Cerebellar nuclear complex (tissue), 1 donor: ENCODE data around the gene PLXND1.

Source experiments
- DNase-seq, 2 experiments: peaks; one replicate each; lab custom pipeline; 2025; lab: John Stamatoyannopoulos, UW

Gene PLXND1

GRCh38 chr3:129628169-129628522 is 21.7 kb upstream of the PLXND1 start:
- no peak for DNase-seq

- DNase-seq, result peak in 1 of 2 experiments; percentile 34
Measured at GRCh38 chr3:129627350-129628168, 21.1 kb upstream of the PLXND1 start.

GRCh38 chr3:129626744-129627349 is 20.4 kb upstream of the PLXND1 start:
- no peak for DNase-seq

GRCh38 chr3:129625072-129625874 is 18.8 kb upstream of the PLXND1 start:
- DNase-seq, result no peak

- no peak for DNase-seq
Measured at GRCh38 chr3:129624347-129625071, 18.0 kb upstream of the PLXND1 start.

- DNase-seq, result no peak
Measured at GRCh38 chr3:129623447-129624118, 17.1 kb upstream of the PLXND1 start.

GRCh38 chr3:129622933-129623332 is 16.5 kb upstream of the PLXND1 start:
- no peak for DNase-seq

GRCh38 chr3:129622226-129622874 is 15.9 kb upstream of the PLXND1 start:
- no peak for DNase-seq

- no peak for DNase-seq
Measured at GRCh38 chr3:129621626-129622225, 15.2 kb upstream of the PLXND1 start.

GRCh38 chr3:129620828-129621559 is 14.5 kb upstream of the PLXND1 start:
- no peak for DNase-seq

GRCh38 chr3:129619726-129620162 is 13.3 kb upstream of the PLXND1 start:
- DNase-seq, result no peak

- DNase-seq, result no peak
Measured at GRCh38 chr3:129618901-129619671, 12.6 kb upstream of the PLXND1 start.

GRCh38 chr3:129618186-129618820 is 11.8 kb upstream of the PLXND1 start:
- DNase-seq, result no peak

GRCh38 chr3:129617381-129618185 is 11.1 kb upstream of the PLXND1 start:
- no peak for DNase-seq

- DNase-seq, result no peak
Measured at GRCh38 chr3:129616713-129617112, 10.2 kb upstream of the PLXND1 start.

GRCh38 chr3:129616291-129616690 is 9.8 kb upstream of the PLXND1 start:
- no peak for DNase-seq

GRCh38 chr3:129615751-129616281 is 9.3 kb upstream of the PLXND1 start:
- DNase-seq, result no peak
